GM21526 (cell line): ENCODE data around the gene TRIM43.
"Not testable (repeated sequence)": the region's sequence is repeated elsewhere in the genome, so short reads cannot be mapped to it uniquely, and the experiment has no call there.

Source experiments
- ATAC-seq: cut with Tn5 transposase; IDR thresholded peaks from one replicate; pipeline ENCODE4 v1.9.1; 2021; ENCODE audit warnings: moderate library complexity; ENCODE audit not compliant: unreplicated experiment, low FRiP score

Gene TRIM43

DNA sequence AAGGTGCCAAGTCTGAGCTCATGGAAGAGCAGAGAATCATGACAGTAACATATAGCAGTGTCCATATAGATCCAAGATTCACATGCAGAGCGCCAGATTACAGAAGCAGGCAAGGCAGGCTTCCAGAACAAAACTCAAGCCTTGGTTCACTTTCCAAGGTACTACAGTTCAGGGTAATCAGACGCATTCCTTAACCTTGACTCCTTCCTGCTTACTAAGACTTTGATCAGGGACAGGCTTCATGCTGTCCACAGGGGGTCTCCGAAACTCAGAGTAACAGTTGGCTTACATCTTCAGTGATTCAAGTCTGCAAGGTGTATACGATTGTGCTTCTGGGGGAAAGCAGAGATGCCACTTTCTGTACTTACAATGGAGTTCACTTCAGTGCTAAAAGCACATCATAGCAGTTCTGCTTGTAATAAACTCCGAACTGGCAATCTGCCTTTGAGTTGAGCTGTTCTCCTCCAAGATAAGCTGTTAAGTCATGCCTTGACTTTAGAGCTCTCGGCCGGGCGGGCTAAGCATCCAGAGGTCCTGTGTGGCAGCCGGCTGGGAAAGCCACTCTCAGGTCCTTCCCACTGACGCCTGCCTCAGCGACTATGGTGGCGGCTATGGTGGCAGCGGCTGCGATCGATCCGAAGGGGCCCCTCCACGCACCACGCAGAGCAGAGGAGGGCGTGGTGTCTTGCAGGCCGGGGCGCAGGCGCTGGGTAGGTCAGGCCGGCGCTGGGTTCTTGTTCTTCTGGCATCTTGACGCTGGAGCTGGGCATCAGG, 48.9 kb downstream of the TRIM43 start:
- ATAC-seq = not testable (repeated sequence)

DNA sequence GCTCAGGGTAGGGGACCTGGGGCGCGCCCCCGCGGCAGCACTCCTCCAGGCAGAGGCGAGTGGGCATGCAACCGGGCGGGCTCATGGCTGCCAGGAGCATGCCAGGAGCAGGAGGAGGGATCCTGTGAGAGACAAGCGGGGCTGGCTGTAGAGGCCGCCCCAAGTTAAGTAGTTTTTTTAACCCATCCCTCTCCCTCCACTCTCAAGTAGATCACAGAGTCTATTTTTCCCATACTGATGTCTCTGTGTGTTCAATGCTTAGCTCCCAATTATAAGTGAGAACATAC, 49.4 kb downstream of the TRIM43 start:
- ATAC-seq = not testable (repeated sequence)

DNA sequence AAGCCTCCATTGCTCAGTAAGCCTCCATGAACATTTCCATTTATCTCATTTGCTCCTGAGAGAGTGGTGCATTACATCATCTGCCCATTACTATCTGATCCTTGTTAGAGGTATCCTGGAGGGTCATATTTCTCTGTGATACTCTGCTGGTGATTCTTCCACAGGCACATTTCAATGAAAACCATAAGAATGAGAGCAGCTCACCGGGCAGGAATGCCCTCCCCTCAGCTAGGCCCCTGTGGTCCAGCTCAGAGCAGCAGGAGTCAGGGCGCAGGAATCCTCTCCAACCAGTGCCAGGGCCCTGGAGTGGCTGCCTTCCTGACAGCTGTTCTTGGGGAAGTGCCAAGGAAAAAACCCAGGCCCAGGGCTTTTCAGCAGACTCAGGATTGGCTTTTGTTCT, 50.0 kb downstream of the TRIM43 start:
- not testable (repeated sequence) for ATAC-seq

DNA sequence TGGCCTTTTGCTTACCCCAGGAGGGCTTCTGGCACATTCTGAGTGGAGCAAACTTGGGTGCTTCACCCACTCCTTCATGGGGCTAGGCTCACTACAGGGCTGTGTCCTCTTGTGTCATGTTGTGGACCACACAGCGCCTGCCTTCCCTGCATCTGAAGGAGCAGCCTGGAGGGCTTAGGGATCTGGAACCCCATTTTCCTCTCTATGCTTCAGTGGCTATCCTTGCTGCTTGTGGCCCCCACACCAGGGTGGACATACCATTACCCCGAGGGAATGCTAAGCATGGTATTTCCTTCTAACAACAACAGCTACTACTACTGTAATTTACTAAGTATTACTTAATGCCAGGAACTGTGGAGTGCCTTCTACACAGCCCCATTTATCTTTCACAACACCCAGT, 50.6 kb downstream of the TRIM43 start:
- ATAC-seq = not testable (repeated sequence)

DNA sequence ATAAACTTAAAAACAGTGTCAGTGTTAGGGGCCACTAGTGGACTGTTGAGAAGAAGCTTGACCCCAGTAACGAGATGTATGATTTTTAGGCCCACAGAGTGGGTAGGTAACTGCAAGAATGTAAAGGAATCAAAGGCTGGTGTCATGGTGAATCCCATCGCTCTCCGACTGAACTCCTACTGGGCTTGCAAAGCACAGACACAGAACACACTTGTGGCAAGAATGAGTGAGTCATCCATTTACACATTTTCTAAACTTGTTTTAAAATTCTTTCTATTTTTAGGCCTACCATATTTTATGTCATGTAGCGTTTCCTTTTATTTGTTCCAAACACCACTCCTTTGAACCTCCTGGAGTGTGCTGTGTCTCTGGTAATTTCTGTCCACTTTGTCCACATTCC, 51.1 kb downstream of the TRIM43 start:
- not testable (repeated sequence) for ATAC-seq

DNA sequence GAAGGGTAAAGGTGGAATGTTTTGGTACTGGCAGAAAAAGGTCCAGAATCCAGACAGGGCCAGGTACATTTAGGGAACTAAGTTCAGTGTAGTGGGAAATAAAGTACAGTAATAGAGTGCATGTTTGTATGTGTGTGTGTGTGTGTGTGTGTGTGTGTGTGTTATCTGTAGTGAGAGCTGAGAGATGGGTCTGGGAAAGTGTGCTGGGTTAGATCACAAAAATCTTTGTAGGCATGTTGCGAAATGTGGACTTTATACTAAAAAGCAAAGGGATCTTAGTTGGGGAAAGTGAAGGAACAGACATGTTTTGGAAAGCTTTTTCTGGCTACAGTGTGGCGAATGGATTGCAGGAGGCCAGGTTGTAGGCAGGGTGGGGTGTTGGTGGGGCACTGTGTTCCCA, 53.5 kb downstream of the TRIM43 start:
- not testable (repeated sequence) for ATAC-seq

DNA sequence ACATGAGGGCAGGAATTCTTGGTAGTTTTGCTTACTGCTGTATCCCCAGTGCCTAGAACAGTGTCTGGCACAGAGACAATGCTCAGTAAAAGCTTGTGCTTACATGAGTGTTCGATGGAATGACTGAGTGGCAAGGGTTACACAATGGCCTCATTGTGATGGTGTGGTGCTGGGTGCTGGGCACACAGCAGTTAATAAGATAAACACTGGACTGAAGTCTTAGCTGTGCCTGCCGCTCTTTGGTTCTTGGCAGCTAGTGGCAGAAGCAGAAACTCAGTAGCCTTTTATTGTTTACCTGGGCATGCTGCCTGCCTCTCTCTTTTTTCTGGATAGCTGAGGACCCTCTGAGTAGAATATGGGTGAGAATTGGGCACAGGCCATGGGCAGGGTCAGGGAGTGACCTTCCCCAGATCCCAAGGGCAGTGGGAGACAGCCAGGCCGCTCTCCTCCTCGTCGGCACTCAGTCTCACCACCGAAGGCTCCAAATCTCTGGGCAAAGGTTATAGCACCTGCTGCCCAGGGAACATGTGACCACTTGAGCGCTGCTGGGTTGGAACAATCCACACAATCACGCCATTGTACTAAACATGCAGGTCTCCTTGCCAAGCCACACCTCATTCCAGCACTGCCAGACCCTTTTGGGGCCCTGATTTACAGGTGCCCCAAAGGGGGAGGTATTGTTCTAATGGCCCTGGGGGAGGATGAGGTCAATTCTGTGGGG, 54.6 kb downstream of the TRIM43 start:
- not testable (repeated sequence) for ATAC-seq

DNA sequence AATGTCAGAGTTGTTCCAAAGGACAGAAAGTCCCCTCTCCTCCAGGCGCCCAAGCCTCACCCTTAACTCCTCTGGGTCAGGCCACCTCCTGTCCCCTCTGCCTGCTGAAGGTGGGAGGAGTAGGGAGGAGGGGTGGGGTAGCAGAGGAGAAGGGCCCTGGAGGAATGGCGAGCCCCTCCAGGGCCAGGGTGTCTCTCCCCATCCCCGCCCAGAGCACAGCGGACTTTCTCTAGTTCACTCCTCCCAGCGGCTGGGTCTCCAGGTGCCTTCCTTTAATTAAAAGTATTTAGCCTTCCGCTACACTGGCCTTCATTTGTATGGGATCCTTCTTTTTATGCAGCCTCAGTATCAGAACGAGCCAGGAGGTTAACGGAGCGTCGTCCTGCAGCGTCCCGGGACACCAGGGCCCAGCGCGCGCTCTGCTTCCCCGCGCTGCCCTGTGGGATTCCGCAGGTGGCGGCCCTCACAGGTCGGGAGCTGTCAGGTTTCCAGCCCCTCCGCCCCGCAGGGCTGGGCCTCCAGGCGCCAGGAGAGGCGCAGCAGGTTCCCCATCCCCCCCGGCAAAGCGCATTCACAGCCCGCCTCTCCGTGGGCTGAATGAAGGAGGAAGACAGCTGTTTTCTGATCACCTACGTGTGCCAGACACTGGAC, 57.2 kb downstream of the TRIM43 start:
- ATAC-seq = not testable (repeated sequence)
